GM19395 (cell line): ENCODE results near the gene CALN1.
"Not testable (repeated sequence)": the region's sequence is repeated elsewhere in the genome, so short reads cannot be mapped to it uniquely, and the experiment has no call there.

Experiments
- ATAC-seq: cut with Tn5 transposase; IDR thresholded peaks from one replicate; pipeline ENCODE4 v1.9.1; 2021; ENCODE audit warnings: mild to moderate bottlenecking, moderate library complexity; ENCODE audit not compliant: unreplicated experiment

The CALN1 gene

DNA sequence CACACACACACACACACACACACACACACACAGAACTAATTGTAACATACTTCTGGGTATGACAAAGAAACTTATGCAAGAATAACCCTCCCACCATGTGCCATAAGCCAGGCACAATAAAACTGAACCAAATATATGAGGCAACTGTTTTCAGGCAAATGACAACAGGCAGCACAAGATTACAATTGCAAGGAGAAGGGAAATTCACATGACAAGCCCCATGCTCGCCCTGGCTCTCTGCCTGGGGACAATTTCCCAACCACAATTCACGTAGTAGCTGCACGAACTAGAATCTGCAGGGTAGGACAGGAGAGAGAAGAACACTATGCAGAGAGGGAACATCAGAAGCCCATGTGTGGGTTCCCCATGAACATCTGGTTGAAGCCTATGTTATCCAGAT, 143.3 kb downstream of the CALN1 start:
- ATAC-seq: no peak

DNA sequence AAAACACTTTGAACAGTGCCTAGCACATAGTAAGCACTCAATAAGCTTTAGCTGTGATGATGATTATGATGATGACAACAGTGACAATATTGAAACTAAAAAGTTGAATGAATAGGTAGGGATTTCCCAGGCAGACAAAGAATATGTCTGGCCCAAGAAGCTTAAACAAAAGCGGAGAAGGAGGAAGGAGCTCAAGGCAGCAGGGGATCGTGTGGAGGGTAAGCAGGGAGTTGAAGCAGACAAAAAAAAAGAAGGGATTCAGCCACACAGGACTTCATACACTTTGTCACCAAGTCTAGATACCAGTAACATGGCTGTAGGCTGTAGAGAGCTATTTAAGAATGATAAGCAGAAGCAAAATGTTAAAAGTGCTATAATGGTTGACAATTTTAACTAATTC, 144.0 kb downstream of the CALN1 start:
- no peak for ATAC-seq

DNA sequence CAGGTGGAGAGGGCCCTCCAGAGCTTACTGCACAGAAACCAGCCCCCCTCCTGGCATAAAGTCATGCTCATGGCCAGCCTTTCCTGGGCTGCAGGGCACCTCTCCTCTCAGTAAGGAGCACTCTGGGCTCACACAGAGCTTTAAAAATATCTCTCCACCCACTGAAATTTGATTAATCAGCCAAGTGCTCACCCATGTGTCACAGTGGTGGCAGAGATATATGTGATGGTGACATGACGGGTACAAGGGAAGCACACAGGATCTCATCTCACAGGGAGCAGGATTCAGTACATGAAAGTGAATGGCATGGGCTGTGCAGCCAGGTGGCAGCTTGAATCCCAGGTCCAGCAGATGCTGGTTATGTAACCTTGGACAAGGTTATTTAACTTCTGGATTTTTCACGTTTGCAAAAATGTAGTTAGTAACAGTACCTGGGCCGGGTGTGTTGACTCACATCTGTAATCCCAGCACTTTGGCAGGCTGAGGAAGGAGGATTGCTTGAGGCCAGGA, 144.8 kb downstream of the CALN1 start:
- no peak for ATAC-seq

DNA sequence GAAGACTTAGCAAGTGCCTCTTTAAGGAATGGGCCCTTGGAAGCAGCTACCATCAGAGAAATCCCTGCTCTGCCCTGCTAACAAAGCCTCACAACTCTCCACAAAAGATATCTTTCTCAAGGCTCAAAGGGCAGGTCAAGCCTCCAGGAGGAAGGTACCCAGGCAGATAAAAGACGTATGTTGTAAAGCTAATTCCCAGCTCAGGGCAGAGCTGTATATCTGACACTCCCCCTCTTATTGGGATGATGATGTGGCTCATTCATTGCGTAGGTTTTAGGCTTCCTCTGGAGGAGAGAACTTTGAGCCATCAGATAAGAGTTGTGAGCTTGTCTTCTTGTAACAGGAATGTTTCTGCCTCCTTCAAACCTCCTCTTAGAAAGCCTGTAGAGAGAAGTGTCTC, 145.4 kb downstream of the CALN1 start:
- no peak for ATAC-seq

DNA sequence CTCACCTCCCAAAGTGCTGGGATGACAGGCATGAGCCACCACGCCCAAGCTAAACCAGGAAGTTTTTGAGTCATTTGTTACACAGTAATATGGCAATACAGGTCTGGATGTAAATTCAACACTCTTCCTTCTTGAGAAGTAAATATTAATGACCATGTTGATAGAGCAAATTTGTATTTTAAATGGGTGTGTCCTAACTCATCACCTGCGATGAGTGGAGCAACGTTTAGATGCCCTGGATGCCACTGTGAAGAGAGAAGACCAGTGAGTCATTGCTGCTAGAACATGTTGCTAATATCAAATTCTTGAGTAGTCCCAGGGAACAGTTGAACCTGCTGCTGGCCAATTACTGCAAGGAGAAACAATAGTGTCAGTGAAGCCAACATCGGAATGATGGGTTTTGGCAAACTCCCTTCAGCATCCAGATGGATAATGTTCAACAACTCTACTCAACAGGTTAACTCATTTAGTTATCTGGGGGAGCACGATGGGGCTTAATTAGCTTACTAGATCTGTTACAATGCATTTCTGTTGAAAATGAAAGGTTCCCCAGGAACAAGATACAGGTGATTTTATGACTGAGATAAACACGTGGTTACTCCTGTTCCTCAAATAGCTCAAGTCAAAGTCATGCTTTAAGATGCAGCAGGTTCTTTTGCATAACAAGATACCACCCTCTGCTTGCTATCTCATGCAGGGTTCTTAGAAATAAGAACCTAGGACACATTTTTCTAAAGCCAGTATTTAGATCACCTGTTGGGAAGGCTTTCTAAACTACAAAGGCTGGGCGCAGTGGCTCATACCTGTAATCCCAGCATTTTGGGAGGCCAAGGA, 146.8 kb downstream of the CALN1 start:
- no peak for ATAC-seq

DNA sequence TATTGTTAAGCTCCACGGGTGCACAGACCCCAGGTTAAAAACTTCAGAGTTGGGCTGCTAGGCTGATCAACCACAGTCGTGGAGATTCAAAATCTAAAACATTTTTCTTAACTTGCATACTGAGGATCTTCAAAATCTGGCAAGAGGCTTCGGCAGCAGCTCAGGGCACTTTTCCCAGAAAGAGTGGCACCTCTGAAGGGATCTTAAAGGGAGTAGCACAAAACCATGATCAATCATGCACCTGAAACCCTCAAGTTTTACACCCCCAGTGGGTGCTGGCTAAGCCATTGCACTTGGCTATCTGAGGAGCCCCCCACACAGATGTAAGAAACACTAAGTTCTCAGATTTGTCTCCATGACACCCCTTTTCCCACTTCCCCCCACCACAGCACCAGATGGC, 151.7 kb downstream of the CALN1 start:
- no peak for ATAC-seq

DNA sequence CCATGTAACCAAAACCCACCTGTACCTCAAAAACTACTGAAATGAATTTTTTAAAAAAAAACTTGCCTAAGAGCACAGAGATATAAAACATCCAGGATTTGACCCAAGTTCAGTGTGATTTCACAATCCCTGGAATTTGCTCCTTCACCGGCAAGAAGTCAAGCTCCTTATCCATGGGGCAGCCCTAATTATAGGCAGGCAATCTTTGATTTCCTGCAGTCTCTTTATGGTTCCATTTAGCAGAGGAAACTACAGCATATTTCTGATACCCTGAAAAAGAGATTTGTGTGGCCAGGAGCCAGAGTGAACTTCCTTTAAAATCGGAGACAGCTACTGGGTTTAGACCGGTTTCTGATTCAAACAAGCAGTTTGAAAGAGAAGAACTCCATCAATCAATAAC, 154.1 kb downstream of the CALN1 start:
- no peak for ATAC-seq

DNA sequence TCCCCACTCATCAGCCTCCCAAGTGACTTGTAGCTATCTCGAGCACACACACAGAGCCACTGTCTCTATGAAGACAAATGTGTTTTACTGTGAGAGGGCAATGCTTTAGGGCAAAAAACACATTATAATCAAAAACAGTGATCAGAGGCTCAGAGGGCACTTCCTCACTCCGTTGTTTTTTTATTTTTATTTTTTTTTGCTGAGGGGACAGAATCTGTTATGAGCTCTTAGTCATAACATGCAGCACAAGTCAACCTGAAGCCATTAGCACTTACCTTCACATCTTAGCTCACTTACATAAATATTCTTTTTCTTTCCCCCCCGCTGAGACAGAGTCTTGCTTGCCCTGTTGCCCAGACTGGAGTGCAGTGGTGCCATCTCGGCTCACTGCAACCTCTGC, 157.7 kb downstream of the CALN1 start:
- no peak for ATAC-seq

DNA sequence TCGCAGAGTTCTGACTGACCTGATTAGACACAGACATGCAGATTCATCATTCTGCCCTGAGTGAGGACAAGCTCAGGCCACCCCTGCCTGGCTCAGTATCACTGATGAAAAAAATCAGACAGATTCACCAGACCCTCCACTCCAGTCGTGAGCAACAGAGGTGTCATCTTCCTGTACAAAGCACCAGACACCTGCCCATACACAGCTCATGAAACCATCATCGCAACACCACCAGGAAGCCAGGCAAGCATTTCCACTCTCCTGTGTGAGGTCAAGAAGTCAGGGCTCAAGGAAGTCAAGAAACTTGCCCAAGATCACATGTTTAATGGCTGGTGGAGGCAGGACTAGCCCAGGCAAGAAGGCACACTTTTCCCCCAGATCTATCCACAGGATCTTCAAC, 163.0 kb downstream of the CALN1 start:
- no peak for ATAC-seq

DNA sequence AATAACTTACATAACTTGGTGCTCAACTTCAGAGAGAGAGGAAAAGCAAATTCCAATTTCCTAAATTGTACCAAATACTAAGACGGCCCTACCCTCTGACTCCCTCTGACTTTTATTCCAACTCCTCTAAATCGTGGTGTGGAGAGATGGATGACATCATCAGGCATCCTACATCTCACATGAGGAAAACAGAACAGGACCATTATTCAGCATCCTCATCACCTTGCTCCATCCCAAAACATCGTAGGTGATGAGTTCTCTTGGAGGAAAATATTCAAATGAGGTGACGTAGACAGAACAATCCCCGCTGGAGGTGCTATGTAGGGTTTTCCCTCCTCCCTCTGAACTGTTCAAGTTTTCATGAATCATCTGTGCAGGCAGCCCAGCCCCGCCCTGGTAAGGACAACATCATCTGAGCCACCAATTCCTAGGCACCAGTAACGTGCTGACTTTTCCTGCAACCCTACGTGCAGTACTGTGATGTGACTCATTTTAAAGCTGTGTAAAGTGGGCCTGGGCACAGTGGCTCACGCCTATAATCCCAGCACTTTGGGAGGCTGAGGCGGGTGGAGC, 167.2 kb downstream of the CALN1 start:
- ATAC-seq: no peak

DNA sequence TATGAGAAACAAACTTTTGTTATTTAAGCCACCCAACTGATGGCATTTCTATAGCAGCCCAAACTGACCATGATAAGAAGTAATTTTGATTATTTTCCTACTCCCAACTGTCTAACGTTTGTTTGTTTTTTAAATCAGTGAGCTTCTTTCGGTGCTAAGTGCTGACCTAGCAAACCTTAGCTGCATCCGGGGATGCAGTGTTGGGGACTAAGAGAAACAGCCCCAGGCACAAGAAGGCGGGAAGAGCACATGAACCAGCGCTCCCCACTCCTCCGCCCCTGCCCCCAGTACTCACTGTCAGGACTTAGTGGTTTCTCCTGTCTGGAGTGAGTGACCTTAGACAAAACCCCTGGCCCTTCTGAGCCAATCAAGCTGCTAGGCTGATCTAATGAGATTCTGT, 168.8 kb downstream of the CALN1 start:
- ATAC-seq: no peak

DNA sequence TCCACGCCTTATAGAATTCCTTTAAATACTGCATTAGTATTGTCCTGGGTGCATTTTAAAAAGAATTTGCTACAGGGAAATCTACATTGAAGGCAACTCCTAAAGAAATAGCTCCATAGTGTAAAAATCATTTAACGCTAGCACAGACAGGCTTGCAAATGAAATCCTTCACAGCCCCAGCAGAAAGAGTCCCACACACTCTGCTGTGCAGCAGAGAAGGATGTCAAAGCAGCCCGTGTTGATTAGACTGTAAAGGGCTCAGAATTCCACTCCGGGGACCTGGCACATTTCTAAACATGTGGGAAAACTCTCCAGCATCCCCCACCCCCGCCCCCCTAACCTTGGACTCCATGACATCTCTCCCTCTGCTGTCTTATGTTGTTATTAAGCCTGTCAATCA, 176.8 kb downstream of the CALN1 start:
- no peak for ATAC-seq

DNA sequence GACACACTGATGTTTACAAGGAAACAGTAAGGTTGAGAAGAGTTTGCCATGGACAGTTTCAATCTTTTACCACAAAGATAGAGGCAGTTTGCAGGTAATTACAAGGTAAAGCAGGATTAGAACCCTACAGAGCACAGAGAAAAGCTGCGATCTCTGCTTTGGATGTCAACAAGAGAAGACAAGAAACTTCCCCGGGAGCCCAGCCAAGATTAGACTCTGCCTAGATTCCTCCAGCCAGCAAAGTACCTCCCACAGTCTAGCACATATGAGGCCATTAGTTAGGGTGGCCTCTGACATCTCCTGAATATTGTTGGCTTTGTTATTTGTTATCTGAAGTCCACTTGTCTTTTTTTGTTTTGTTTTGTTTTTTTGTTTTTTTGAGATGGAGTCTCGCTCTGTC, 178.1 kb downstream of the CALN1 start:
- no peak for ATAC-seq

DNA sequence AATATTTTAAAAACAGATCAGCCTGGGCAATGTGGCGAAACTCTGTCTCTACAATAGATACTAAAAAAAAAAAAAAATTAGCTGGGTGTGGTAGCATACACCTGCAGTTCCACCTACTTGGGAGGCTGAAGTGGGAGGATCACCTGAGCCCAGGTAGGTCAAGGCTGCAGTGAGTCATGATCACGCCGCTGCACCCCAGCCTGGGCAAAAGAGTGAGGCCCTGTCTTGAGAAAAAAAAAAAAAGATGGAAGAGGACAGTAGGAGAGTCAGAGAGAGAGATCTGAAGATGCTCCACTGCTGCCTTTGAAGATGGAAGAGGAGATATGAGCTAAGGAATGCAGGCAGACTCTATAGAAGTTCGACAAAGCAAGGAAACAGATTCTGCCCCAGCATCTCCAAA, 181.9 kb downstream of the CALN1 start:
- no peak for ATAC-seq

DNA sequence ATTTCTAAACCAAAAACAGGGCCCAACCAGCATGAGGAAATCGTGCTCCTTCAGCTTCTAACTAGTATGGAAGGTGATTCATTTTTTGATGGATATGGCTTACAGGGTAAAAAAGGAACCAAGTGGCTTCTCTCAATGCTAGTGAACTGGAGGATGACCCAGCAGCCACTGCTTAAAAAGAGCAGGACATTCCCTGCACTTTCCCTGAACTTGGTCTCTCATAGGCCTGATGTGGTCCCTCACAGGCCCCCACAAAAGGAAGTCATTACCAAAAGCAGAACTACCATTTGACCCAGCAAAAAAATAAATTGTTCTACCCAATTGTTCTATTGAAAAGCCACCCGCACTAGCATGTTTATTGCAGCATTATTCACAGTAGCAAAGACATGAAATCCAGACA, 188.8 kb downstream of the CALN1 start:
- ATAC-seq: no peak

DNA sequence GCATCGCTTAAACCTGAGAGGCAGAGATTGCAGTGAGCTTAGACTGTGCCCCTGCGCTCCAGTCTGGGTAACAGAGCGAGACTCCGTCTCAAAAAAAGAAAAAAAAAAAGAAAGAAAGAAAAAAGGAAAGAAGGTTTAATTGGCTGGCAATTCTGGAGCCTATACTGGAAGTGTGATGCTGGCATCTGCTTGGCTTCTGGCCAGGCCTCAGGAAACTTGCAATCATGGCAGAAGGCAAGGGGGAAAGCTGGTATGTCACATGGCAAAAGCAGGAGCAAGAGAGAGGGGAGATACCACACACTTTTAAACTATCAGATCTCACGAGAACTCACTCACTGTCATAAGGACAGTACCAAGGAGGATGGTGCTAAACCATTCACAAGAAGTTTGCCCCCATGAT, 190.0 kb downstream of the CALN1 start:
- no peak for ATAC-seq

DNA sequence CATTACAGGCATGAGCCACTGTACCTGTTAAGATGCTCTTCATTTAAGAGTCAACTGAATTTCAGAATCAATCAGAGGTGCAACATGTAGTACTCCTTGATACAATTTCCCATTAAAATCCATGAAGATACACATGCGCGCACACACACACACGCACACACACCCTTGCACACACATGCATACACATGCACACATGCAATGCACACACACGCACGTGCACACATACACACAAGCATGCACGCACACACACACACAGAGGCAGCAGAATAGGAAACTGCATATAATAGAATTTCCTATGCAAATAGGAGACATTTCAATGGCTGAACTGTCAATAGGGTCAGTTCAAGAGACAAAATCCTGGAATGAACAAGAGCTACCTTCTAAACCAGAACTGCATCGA, 192.6 kb downstream of the CALN1 start:
- no peak for ATAC-seq

DNA sequence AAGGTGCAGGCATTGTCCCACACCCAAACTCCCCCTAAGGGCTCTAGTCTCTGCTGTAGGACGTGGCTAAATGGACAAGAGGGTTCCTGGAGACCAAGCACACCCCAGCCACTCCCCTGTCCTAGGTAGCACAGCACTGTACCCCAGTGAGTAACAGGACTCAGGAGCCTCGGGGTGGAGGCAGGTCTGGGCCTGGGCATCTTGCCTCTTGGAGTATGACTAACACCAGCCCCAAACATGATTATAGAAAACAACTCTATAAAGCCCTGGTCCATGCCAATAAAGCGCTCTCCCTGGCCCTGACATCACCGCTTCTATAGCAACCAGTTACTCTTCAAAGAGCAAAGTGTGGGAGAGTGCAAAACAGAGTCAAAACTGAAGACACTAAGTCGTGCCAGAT, 195.0 kb downstream of the CALN1 start:
- ATAC-seq: no peak

DNA sequence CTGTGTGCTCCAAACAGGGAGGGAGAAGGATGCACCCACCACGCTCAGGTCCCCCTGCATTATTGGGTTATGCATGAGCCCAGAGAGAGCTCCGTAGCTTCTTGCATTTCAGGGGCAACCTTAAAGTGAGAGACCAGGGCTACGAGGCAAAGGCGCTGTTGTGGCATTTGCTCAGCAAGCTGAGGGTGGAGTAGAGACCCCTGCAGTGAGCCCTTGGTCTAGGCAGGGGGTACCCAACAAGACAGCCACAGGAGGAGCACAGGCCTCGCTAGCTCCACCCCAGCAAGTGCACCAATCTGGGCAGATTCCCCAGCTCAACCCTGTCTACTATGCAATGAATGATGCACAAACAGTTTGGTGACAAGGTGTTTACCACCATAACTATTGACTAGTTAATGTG, 198.4 kb downstream of the CALN1 start:
- ATAC-seq: no peak

DNA sequence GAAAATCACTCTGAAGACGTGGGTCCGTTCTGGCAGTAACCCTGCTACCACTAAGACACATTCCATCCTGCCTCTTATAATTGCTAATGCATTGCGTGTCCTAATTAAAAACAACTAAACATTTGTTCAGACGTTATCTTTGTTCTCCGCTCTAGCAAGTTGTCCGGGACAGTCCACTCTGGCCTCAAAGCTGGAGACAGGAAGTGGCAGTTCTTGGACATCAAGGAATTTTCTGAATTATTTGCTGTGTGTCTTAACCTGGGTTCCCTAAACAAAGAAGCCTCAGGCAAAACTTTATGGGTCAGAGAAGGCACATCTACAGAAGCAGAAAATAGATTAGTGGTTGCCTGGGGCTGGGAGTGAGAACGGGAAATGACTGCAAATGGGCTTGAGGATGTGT, 199.1 kb downstream of the CALN1 start:
- ATAC-seq: no peak

DNA sequence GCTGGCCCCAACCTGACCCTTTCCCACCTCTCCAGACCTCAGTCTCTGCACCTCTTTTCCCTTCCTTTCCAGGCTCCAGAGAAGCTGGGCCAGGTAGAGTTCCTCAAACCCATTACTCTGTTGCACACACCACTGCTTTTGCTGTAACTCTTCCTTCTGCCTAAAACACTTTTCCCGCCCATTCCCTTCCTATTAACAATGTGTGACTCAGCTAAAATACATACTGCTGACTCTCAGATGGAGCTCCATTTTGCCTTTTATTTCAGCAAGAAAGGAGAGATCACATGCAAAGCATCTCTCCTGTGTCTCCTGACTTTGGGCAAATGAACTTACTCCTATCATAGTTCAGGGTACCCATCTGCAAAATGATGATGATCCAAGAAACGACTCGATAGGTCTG, 201.0 kb downstream of the CALN1 start:
- no peak for ATAC-seq

DNA sequence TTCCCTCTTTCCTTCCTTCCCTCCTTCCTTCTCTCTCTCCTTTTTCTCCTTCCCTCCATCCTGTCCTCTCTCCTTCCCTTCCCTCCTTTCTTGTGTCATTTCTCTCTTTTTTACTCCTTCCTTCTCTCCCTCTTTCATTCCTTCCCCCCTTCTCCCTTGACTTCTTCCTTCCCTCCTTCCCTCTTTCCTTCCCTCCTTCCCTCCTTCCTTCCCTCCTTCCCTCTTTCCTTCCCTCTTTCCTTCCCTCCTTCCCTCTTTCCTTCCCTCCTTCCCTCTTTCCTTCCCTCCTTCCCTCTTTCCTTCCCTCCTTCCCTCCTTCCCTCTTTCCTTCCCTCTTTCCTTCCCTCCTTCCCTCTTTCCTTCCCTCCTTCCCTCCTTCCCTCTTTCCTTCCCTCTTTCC, 203.1 kb downstream of the CALN1 start:
- not testable (repeated sequence) for ATAC-seq

DNA sequence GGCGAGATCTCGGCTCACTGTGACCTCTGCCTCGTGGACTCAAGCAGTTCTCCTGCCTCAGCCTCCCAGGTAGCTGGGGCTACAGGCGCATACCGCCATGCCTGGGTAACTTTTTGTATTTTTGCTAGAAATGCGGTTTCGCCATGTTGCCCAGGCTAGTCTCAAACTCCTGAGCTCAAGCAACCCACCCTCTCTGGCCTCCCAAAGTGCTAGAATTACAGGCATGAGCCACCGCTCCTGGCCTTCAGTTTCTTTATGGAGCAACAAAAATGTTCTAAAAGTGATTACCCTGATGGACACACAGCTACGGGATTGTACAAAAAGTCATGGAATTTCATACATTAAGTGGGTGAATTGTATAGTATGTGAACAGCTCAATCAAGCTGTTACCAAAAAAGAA, 216.0 kb downstream of the CALN1 start:
- ATAC-seq: no peak
